ENCODE measurements around the gene PPP3R2.
"Not testable (repeated sequence)": the region's sequence is repeated elsewhere in the genome, so short reads cannot be mapped to it uniquely, and the experiment has no call there.

PPP3R2 gene

GRCh38 chr9:101592788-101593187 is 2.0 kb downstream of the PPP3R2 start:
- H4K20me1 ChIP-seq (ENCODE audit: insufficient read depth, low read length, poor library complexity, severe bottlenecking) = no peaks in the 10 kb centered on the region
- H3K36me3 ChIP-seq (ENCODE audit: insufficient read depth, low read length) = no peaks in the 10 kb centered on the region
- H3K9me3 ChIP-seq (ENCODE audit: insufficient read depth, low read depth, low read length) = no peaks in the 10 kb centered on the region
- H3K4me3 ChIP-seq (ENCODE audit: low read length, poor library complexity, severe bottlenecking) = no peak overlapping the region
- no peaks in the 10 kb centered on the region for H3K79me2 ChIP-seq (ENCODE audit: insufficient read depth, low read length)
- no peaks in the 10 kb centered on the region for H3F3A ChIP-seq (ENCODE audit: low read depth)
- TF ChIP-seq CTCF (conservative IDR thresholded peaks at IDR 0.05; ENCODE audit: low read length) (no peak), EZH2phosphoT487 (IDR thresholded peaks at IDR 0.05; ENCODE audit: borderline replicate concordance) (no peak)
- H3K4me2 ChIP-seq (ENCODE audit: low read depth, low read length, poor library complexity, severe bottlenecking) = no peak overlapping the region
- H3K4me1 ChIP-seq (ENCODE audit: insufficient read depth, low read length, poor library complexity, severe bottlenecking) = no peaks in the 10 kb centered on the region
- no peak overlapping the region for H2AFZ ChIP-seq (ENCODE audit: low read length)
- H3K9ac ChIP-seq (ENCODE audit: low read depth, low read length, poor library complexity, severe bottlenecking) = no peak overlapping the region
- no peaks in the 10 kb centered on the region for H3K27me3 ChIP-seq (ENCODE audit: insufficient read depth, low read length, poor library complexity, severe bottlenecking)
- no peaks in the 10 kb centered on the region for H3K9me2 ChIP-seq (replicated peaks; ENCODE audit: low read depth, low read length)

GRCh38 chr9:101591787-101592446 is 2.9 kb downstream of the PPP3R2 start:
- H3K36me3 ChIP-seq (ENCODE audit: insufficient read depth, low read length) = no peaks in the 10 kb centered on the region
- no peak for TF ChIP-seq CTCF (conservative IDR thresholded peaks at IDR 0.05; ENCODE audit: low read length)
- TF ChIP-seq EZH2phosphoT487 (IDR thresholded peaks at IDR 0.05; ENCODE audit: borderline replicate concordance) = no peak

GRCh38 chr9:101590901-101591300 is 3.9 kb downstream of the PPP3R2 start:
- no peaks in the 10 kb centered on the region for H3K27me3 ChIP-seq (ENCODE audit: insufficient read depth, low read length, poor library complexity, severe bottlenecking)
- no peaks in the 10 kb centered on the region for H3K36me3 ChIP-seq (ENCODE audit: insufficient read depth, low read length)
- H3F3A ChIP-seq (ENCODE audit: low read depth) = no peaks in the 10 kb centered on the region
- no peaks in the 10 kb centered on the region for H4K20me1 ChIP-seq (ENCODE audit: insufficient read depth, low read length, poor library complexity, severe bottlenecking)
- no peak overlapping the region for H3K4me3 ChIP-seq (ENCODE audit: low read length, poor library complexity, severe bottlenecking)
- no peak overlapping the region for H3K4me2 ChIP-seq (ENCODE audit: low read depth, low read length, poor library complexity, severe bottlenecking)
- H3K4me1 ChIP-seq (ENCODE audit: insufficient read depth, low read length, poor library complexity, severe bottlenecking) = no peaks in the 10 kb centered on the region
- H3K9ac ChIP-seq (ENCODE audit: low read depth, low read length, poor library complexity, severe bottlenecking) = no peak overlapping the region
- H3K79me2 ChIP-seq (ENCODE audit: insufficient read depth, low read length) = no peaks in the 10 kb centered on the region
- no peaks in the 10 kb centered on the region for H3K9me2 ChIP-seq (replicated peaks; ENCODE audit: low read depth, low read length)
- no peak overlapping the region for H2AFZ ChIP-seq (ENCODE audit: low read length)
- TF ChIP-seq EZH2phosphoT487 (IDR thresholded peaks at IDR 0.05; ENCODE audit: borderline replicate concordance) = no peak
- no peak for TF ChIP-seq CTCF (conservative IDR thresholded peaks at IDR 0.05; ENCODE audit: low read length)
- H3K9me3 ChIP-seq (ENCODE audit: insufficient read depth, low read depth, low read length) = no peaks in the 10 kb centered on the region

More at GRCh38 chr9:101591787-101592446, 2.9 kb downstream of the PPP3R2 start:
- Histone ChIP-seq H3K9me3 (ENCODE audit: insufficient read depth, low read depth, low read length) (no peaks in the 10 kb centered on the region), H3K79me2 (ENCODE audit: insufficient read depth, low read length) (no peaks in the 10 kb centered on the region), H3F3A (ENCODE audit: low read depth) (no peaks in the 10 kb centered on the region), H3K9me2 (replicated peaks; ENCODE audit: low read depth, low read length) (no peaks in the 10 kb centered on the region), H3K27me3 (ENCODE audit: insufficient read depth, low read length, poor library complexity, severe bottlenecking) (no peaks in the 10 kb centered on the region), H3K4me1 (ENCODE audit: insufficient read depth, low read length, poor library complexity, severe bottlenecking) (no peaks in the 10 kb centered on the region), H3K4me2 (ENCODE audit: low read depth, low read length, poor library complexity, severe bottlenecking) (no peak overlapping the region), H3K4me3 (ENCODE audit: low read length, poor library complexity, severe bottlenecking) (no peak overlapping the region), H3K9ac (ENCODE audit: low read depth, low read length, poor library complexity, severe bottlenecking) (no peak overlapping the region), H2AFZ (ENCODE audit: low read length) (no peak overlapping the region), H4K20me1 (ENCODE audit: insufficient read depth, low read length, poor library complexity, severe bottlenecking) (no peaks in the 10 kb centered on the region)

- H3K27me3 ChIP-seq (ENCODE audit: insufficient read depth, low read length, poor library complexity, severe bottlenecking); H3K4me2 ChIP-seq (ENCODE audit: low read depth, low read length, poor library complexity, severe bottlenecking); H3K79me2 ChIP-seq (ENCODE audit: insufficient read depth, low read length); H3K9me2 ChIP-seq (replicated peaks; ENCODE audit: low read depth, low read length); H3K4me1 ChIP-seq (ENCODE audit: insufficient read depth, low read length, poor library complexity, severe bottlenecking); H2AFZ ChIP-seq (ENCODE audit: low read length); H3F3A ChIP-seq (ENCODE audit: low read depth); H3K9me3 ChIP-seq (ENCODE audit: insufficient read depth, low read depth, low read length); H3K9ac ChIP-seq (ENCODE audit: low read depth, low read length, poor library complexity, severe bottlenecking); H3K36me3 ChIP-seq (ENCODE audit: insufficient read depth, low read length); H3K4me3 ChIP-seq (ENCODE audit: low read length, poor library complexity, severe bottlenecking); H4K20me1 ChIP-seq (ENCODE audit: insufficient read depth, low read length, poor library complexity, severe bottlenecking): not testable (repeated sequence)
Observed at GRCh38 chr9:101590074-101590473, 4.7 kb downstream of the PPP3R2 start.

Data from Loucy (cell line).